ENCODE results near the gene EXOC6B.

The EXOC6B gene

DNA sequence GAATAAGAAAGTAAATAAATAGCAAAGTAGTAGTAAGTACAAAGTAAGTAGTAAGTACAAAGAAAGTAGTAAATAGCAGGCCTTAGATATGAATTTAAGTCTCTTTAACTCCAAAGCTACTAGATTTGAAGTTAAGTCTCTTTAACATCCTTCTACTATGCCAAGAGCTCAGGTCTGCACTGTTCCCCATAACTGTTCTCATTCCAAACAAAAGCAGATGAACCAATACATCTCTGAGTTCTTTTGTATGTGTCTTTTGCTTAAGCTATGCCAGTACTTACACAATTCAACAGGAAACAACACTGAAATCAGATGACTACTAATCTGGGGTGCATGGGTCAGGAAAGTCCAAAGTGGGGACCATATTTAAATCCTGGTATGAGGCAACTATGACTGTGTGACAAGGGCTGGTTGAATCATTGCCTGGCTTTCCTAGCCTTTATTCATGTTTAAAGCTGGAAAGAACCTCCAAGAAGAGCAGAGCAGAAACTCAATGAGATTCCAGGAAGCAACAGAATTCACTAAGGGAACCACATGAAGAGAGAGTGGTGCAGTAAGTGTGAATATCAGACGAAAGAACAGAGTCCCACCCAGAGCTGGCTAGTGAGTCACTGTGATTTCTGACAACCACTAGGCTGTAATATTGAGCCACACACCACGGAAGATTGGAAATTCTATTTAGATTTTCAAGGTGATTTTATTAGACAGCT is 627.1 kb downstream of the EXOC6B start:
- Histone ChIP-seq H3F3A (ENCODE audit: low read depth) (no peaks in the 10 kb centered on the region), H3K9me2 (replicated peaks; ENCODE audit: low read depth, low read length) (no peaks in the 10 kb centered on the region), H3K79me2 (ENCODE audit: insufficient read depth, low read length) (no peaks in the 10 kb centered on the region), H3K9ac (ENCODE audit: low read depth, low read length, poor library complexity, severe bottlenecking) (no peak overlapping the region), H3K4me3 (ENCODE audit: low read length, poor library complexity, severe bottlenecking) (no peak overlapping the region), H3K36me3 (ENCODE audit: insufficient read depth, low read length) (no peaks in the 10 kb centered on the region), H3K27me3 (ENCODE audit: insufficient read depth, low read length, poor library complexity, severe bottlenecking) (no peaks in the 10 kb centered on the region), H2AFZ (ENCODE audit: low read length) (no peak overlapping the region), H3K4me1 (ENCODE audit: insufficient read depth, low read length, poor library complexity, severe bottlenecking) (no peaks in the 10 kb centered on the region), H4K20me1 (ENCODE audit: insufficient read depth, low read length, poor library complexity, severe bottlenecking) (no peaks in the 10 kb centered on the region), H3K9me3 (ENCODE audit: insufficient read depth, low read depth, low read length) (no peaks in the 10 kb centered on the region), H3K4me2 (ENCODE audit: low read depth, low read length, poor library complexity, severe bottlenecking) (no peak overlapping the region)
- no peak for TF ChIP-seq CTCF (conservative IDR thresholded peaks at IDR 0.05; ENCODE audit: low read length)
- TF ChIP-seq EZH2phosphoT487 (IDR thresholded peaks at IDR 0.05; ENCODE audit: borderline replicate concordance): no peak

DNA sequence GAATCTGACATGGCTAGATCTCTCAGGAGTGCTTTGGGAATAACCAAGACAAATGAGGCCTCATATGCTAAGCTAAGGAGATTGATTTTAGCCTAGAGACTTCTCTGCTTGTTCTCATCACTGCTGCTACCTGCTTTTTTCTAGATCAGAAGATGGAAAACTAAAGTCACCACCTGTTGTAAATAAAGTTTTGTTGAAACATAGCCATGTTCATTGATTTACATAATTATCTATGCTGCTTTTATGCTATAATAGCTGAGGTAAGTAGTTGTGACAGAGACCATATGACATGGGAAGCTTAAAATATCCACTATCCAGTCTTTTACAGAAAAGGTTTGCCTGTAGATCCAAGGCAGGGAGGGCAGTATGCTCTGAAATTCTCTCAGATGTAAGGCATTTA is 632.1 kb downstream of the EXOC6B start:
- Histone ChIP-seq H3K79me2 (ENCODE audit: insufficient read depth, low read length) (no peaks in the 10 kb centered on the region), H4K20me1 (ENCODE audit: insufficient read depth, low read length, poor library complexity, severe bottlenecking) (no peaks in the 10 kb centered on the region), H2AFZ (ENCODE audit: low read length) (no peak overlapping the region), H3K4me3 (ENCODE audit: low read length, poor library complexity, severe bottlenecking) (no peak overlapping the region), H3K4me1 (ENCODE audit: insufficient read depth, low read length, poor library complexity, severe bottlenecking) (no peaks in the 10 kb centered on the region), H3K9me3 (ENCODE audit: insufficient read depth, low read depth, low read length) (no peaks in the 10 kb centered on the region), H3K9me2 (replicated peaks; ENCODE audit: low read depth, low read length) (no peaks in the 10 kb centered on the region), H3K27me3 (ENCODE audit: insufficient read depth, low read length, poor library complexity, severe bottlenecking) (no peaks in the 10 kb centered on the region), H3F3A (ENCODE audit: low read depth) (no peaks in the 10 kb centered on the region), H3K36me3 (ENCODE audit: insufficient read depth, low read length) (no peaks in the 10 kb centered on the region), H3K4me2 (ENCODE audit: low read depth, low read length, poor library complexity, severe bottlenecking) (no peak overlapping the region), H3K9ac (ENCODE audit: low read depth, low read length, poor library complexity, severe bottlenecking) (no peak overlapping the region)
- TF ChIP-seq CTCF (conservative IDR thresholded peaks at IDR 0.05; ENCODE audit: low read length): no peak
- TF ChIP-seq EZH2phosphoT487 (IDR thresholded peaks at IDR 0.05; ENCODE audit: borderline replicate concordance): no peak

GRCh38 chr2:72191441-72191840 is 634.4 kb downstream of the EXOC6B start:
- no peak overlapping the region for H3K4me3 ChIP-seq (ENCODE audit: low read length, poor library complexity, severe bottlenecking)
- no peak overlapping the region for H2AFZ ChIP-seq (ENCODE audit: low read length)
- H3K4me2 ChIP-seq (ENCODE audit: low read depth, low read length, poor library complexity, severe bottlenecking): no peak overlapping the region
- H3K9ac ChIP-seq (ENCODE audit: low read depth, low read length, poor library complexity, severe bottlenecking): no peak overlapping the region
- H4K20me1 ChIP-seq (ENCODE audit: insufficient read depth, low read length, poor library complexity, severe bottlenecking): no peaks in the 10 kb centered on the region
- H3K27me3 ChIP-seq (ENCODE audit: insufficient read depth, low read length, poor library complexity, severe bottlenecking): no peaks in the 10 kb centered on the region
- H3K4me1 ChIP-seq (ENCODE audit: insufficient read depth, low read length, poor library complexity, severe bottlenecking): no peaks in the 10 kb centered on the region
- no peaks in the 10 kb centered on the region for H3K79me2 ChIP-seq (ENCODE audit: insufficient read depth, low read length)
- no peaks in the 10 kb centered on the region for H3K36me3 ChIP-seq (ENCODE audit: insufficient read depth, low read length)
- H3F3A ChIP-seq (ENCODE audit: low read depth): no peaks in the 10 kb centered on the region
- TF ChIP-seq EZH2phosphoT487 (IDR thresholded peaks at IDR 0.05; ENCODE audit: borderline replicate concordance): no peak
- no peak for TF ChIP-seq CTCF (conservative IDR thresholded peaks at IDR 0.05; ENCODE audit: low read length)
- H3K9me3 ChIP-seq (ENCODE audit: insufficient read depth, low read depth, low read length): peaks cover 4% of the 10 kb centered on the region; the same call in 1 of the 2 replicates
- no peaks in the 10 kb centered on the region for H3K9me2 ChIP-seq (replicated peaks; ENCODE audit: low read depth, low read length)
